DND-41 (cell line): ENCODE data around the gene DLG2.

Experiments used
- ATAC-seq: fragments of 200-7000 bp; cut with Tn5 transposase; 3 replicates; pipeline ENCODE4 v1.9.1; 2021; ENCODE audit warnings: low read depth; ENCODE audit not compliant: insufficient read depth
- DNase-seq: peaks from one replicate; pipeline ENCODE4 v3.0.0-alpha.2; 2020
- H2AFZ ChIP-seq: 2 replicates; pipeline ENCODE4 v1.6.0; 2012; ENCODE audit warnings: low read depth, low read length
- H3K27ac ChIP-seq: 2 replicates; pipeline ENCODE4 v1.5.1; 2012; ENCODE audit warnings: low read length, inconsistent platforms
- H3K27me3 ChIP-seq: fragments of 200-600 bp; sonication (generic); 2 replicates; pipeline ENCODE4 v1.6.0; 2012; ENCODE audit warnings: low read length, mild to moderate bottlenecking, inconsistent platforms; ENCODE audit not compliant: insufficient read depth, poor library complexity
- H3K36me3 ChIP-seq: 2 replicates; pipeline ENCODE4 v1.5.1; 2012; ENCODE audit warnings: low read length, inconsistent platforms; ENCODE audit not compliant: insufficient read depth
- H3K4me1 ChIP-seq: 2 replicates; pipeline ENCODE4 v1.5.1; 2012; ENCODE audit warnings: mild to moderate bottlenecking, low read length; ENCODE audit not compliant: insufficient read depth
- H3K4me2 ChIP-seq: 2 replicates; pipeline ENCODE4 v1.6.0; 2012; ENCODE audit warnings: mild to moderate bottlenecking, moderate library complexity, low read length, inconsistent platforms; ENCODE audit not compliant: insufficient read depth
- H3K4me3 ChIP-seq, 2 experiments: fragments of 200-600 bp in 1 of 2; shearing (Covaris generic) in 1 of 2; 2 replicates each; pipeline ENCODE4 v1.5.1; 2012 to 2016; ENCODE audit warnings: inconsistent platforms in 2 of 2, low read length in 2 of 2, mild to moderate bottlenecking in 2 of 2, low read depth in 1 of 2, moderate library complexity in 1 of 2
- H3K79me2 ChIP-seq: 2 replicates; pipeline ENCODE4 v1.6.0; 2012; ENCODE audit warnings: low read length, inconsistent platforms; ENCODE audit not compliant: insufficient read depth
- H3K9ac ChIP-seq: 2 replicates; pipeline ENCODE4 v1.6.0; 2012; ENCODE audit warnings: low read depth, mild to moderate bottlenecking, inconsistent platforms, low read length, moderate library complexity
- H3K9me3 ChIP-seq: 2 replicates; pipeline ENCODE4 v1.5.1; 2012; ENCODE audit warnings: low read length, moderate library complexity, mild to moderate bottlenecking, inconsistent platforms; ENCODE audit not compliant: insufficient read depth, severe bottlenecking
- H4K20me1 ChIP-seq: 2 replicates; pipeline ENCODE4 v1.6.0; 2012; ENCODE audit warnings: low read length; ENCODE audit not compliant: insufficient read depth
- EZH2 ChIP-seq: IDR thresholded peaks from 3 replicates; pipeline ENCODE4 v1.6.1; 2012; ENCODE audit warnings: borderline replicate concordance, low read depth, mild to moderate bottlenecking, moderate library complexity, low read length, inconsistent platforms; ENCODE audit not compliant: severe bottlenecking
- TF ChIP-seq, protein P1 (sequence below): IDR thresholded peaks from 2 replicates; pipeline ENCODE4 v1.5.1; 2012; ENCODE audit warnings: borderline replicate concordance, low read length, moderate library complexity, mild to moderate bottlenecking; ENCODE audit not compliant: poor library complexity, severe bottlenecking; ENCODE audit errors: extremely low read depth

DLG2 gene

DNA sequence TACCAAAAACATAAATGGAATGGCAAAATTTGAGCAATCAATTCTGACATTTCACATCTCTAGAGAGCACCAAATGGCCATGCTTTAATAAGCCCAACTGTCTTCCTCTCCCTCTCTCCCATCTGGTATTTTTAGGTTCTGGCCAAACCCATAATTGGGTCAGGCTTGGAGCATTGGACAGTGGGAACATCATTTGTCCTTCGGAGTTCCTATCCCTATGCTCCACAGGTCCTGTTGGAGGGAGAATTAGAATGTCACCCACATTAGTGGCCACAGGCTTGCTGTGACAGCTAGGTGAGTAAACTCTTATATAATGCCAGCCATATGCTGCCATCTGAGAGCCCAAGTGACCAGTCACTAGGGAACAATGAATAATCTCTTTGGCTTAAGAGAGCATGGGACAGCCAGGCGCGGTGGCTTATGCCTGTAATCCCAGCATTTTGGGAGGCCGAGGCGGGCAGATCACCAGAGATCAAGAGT, 2090.0 kb downstream of the DLG2 start:
- Histone ChIP-seq H3K9me3 (no peaks in the 10 kb centered on the region), H2AFZ (no peak overlapping the region), H3K4me2 (no peak overlapping the region), H3K27me3 (peaks cover 6% of the 10 kb centered on the region), H3K4me1 (no peaks in the 10 kb centered on the region), H3K79me2 (no peaks in the 10 kb centered on the region), H4K20me1 (no peaks in the 10 kb centered on the region), H3K27ac (no peak overlapping the region), H3K9ac (no peak overlapping the region), H3K36me3 (no peaks in the 10 kb centered on the region), H3K4me3 (no peak overlapping the region)
- no peak for DNase-seq
- no peak for ATAC-seq
- TF ChIP-seq, protein P1, sequence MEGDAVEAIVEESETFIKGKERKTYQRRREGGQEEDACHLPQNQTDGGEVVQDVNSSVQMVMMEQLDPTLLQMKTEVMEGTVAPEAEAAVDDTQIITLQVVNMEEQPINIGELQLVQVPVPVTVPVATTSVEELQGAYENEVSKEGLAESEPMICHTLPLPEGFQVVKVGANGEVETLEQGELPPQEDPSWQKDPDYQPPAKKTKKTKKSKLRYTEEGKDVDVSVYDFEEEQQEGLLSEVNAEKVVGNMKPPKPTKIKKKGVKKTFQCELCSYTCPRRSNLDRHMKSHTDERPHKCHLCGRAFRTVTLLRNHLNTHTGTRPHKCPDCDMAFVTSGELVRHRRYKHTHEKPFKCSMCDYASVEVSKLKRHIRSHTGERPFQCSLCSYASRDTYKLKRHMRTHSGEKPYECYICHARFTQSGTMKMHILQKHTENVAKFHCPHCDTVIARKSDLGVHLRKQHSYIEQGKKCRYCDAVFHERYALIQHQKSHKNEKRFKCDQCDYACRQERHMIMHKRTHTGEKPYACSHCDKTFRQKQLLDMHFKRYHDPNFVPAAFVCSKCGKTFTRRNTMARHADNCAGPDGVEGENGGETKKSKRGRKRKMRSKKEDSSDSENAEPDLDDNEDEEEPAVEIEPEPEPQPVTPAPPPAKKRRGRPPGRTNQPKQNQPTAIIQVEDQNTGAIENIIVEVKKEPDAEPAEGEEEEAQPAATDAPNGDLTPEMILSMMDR, result no peak
- TF ChIP-seq EZH2, result no peak

DNA sequence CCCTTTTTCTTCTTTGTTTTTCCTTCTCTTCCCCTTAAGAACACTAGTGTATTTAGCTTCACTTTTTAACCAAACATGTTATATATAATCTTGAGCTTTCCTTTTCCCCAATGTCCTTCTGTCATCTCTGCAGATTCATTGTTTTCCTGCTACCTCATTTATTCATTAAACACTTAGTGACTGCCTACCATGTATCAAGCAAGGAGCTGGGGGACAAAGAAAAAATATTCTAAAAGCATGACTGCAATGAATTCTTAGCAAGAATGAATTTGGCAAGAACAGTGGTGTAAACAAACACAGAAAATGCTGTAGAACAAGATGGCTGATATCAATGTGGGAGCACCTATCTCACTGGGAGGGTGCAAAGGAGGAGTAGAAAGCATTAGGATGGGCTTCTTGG, 2094.0 kb downstream of the DLG2 start:
- H3K79me2 ChIP-seq, result no peaks in the 10 kb centered on the region
- no peak overlapping the region for H3K27ac ChIP-seq
- H3K4me2 ChIP-seq, result no peak overlapping the region
- no peaks in the 10 kb centered on the region for H3K4me1 ChIP-seq
- no peaks in the 10 kb centered on the region for H3K9me3 ChIP-seq
- no peak overlapping the region for H3K4me3 ChIP-seq
- no peaks in the 10 kb centered on the region for H3K36me3 ChIP-seq
- no peaks in the 10 kb centered on the region for H4K20me1 ChIP-seq
- DNase-seq (no peak), ATAC-seq (no peak)
- no peaks in the 10 kb centered on the region for H3K27me3 ChIP-seq
- TF ChIP-seq, protein P1, result no peak
- no peak for TF ChIP-seq EZH2
- H2AFZ ChIP-seq, result no peak overlapping the region
- H3K9ac ChIP-seq, result no peak overlapping the region

DNA sequence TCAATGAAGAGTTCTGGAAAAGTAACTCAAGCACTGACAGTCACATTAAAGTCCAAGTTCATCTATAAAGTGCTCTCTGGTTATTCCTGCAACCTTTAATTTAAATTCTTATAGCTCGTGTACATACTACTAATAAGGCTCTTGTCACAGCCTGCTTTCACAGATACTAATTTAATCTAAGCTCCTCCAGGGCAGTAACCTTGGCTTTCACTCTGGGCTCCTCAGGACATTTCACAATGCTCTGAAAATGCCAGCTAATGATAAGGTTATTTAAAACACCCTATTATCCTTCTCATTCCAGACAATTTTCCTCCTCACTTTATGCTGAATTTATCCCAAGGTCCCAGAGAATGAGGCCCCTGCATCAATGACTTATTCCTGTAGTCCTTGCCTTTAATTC, 2098.3 kb downstream of the DLG2 start:
- no peak overlapping the region for H3K4me2 ChIP-seq
- no peaks in the 10 kb centered on the region for H3K27me3 ChIP-seq
- TF ChIP-seq EZH2, result no peak
- TF ChIP-seq, protein P1, result no peak
- H4K20me1 ChIP-seq, result no peaks in the 10 kb centered on the region
- no peaks in the 10 kb centered on the region for H3K4me1 ChIP-seq
- H3K27ac ChIP-seq, result no peak overlapping the region
- no peak overlapping the region for H3K4me3 ChIP-seq
- ATAC-seq (no peak), DNase-seq (no peak)
- no peaks in the 10 kb centered on the region for H3K9me3 ChIP-seq
- H3K36me3 ChIP-seq, result no peaks in the 10 kb centered on the region
- no peaks in the 10 kb centered on the region for H3K79me2 ChIP-seq
- H2AFZ ChIP-seq, result no peak overlapping the region
- H3K9ac ChIP-seq, result no peak overlapping the region

DNA sequence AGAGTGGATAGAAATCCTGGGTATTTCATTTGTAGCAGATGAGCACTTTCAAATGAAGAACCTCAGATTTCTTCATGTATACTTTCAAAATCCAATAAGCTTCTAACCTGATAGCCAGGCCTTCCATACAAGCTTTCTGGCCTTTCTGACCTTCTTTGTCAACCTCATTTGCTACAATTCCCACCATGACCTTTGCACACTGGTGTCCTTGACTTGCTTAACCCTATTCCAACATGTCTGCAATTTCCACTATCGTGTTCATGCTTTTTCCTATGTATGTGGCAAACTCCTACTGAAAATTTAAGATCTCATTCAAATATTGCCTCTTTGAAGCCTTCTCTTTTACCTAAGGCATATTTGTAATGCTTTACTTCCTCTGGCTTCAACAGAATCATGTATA, 2098.9 kb downstream of the DLG2 start:
- DNase-seq (no peak), ATAC-seq (no peak)
- no peak overlapping the region for H3K4me3 ChIP-seq
- no peak for TF ChIP-seq EZH2
- TF ChIP-seq, protein P1, result no peak
- H3K9ac ChIP-seq, result no peak overlapping the region
- H3K27me3 ChIP-seq, result no peaks in the 10 kb centered on the region
- no peak overlapping the region for H3K27ac ChIP-seq
- no peaks in the 10 kb centered on the region for H3K79me2 ChIP-seq
- no peaks in the 10 kb centered on the region for H3K4me1 ChIP-seq
- no peaks in the 10 kb centered on the region for H3K9me3 ChIP-seq
- H4K20me1 ChIP-seq, result no peaks in the 10 kb centered on the region
- H3K4me2 ChIP-seq, result no peak overlapping the region
- H2AFZ ChIP-seq, result no peak overlapping the region
- H3K36me3 ChIP-seq, result no peaks in the 10 kb centered on the region
